GM19468 (cell line): ENCODE results near the gene NIPAL3.
"Not testable (repeated sequence)": the region's sequence is repeated elsewhere in the genome, so short reads cannot be mapped to it uniquely, and the experiment has no call there.

Source experiments
- ATAC-seq: cut with Tn5 transposase; IDR thresholded peaks from one replicate; pipeline ENCODE4 v1.9.1; 2021; ENCODE audit warnings: mild to moderate bottlenecking, moderate library complexity, moderate number of reproducible peaks; ENCODE audit not compliant: unreplicated experiment; ENCODE audit errors: extremely low read depth

The NIPAL3 gene

DNA sequence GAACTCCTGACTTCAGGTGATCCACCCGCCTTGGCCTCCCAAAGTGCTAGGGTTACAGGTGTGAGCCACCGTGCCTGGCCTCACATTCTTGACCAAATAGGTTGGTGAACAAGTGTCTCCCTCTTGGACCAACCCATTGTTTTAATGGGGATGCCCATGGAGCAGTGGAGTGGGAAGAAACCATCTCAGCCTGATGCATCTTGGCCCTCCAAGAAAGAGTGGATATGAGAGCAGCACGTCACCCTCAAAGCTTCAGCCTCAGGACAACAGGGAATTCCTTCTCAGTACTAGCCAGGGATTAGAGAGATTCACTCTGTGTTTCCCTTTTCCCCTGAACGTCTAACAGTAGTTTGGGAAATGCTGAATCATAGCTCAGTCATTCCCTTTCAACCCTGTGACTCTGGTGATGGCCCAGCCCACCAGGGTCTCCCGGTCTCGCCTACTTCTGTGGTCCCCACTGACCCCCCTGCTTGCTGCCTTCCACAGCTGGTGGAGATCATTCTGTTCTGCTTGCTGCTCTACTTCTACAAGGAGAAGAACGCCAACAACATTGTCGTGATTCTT, 37.4 kb downstream of the NIPAL3 start:
- ATAC-seq: no peak

DNA sequence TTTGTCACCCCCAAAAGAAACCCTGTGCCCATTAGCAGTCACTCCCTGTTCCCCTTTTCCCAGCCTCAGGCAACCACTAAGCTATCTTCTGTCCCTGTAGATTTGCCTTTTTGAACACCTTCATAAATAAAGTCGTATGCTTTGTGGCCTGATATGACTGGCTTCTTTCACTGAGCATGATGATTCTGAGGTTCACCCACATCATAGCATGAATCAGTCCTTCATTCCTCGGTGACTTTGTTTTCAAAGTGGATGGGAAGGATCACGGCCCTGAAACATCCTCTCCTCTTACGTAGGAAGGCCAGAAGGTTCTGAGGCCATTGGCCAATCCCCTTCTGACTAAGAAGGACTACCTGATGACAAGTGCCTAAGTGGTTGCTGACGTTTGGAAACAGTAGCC, 39.1 kb downstream of the NIPAL3 start:
- no peak for ATAC-seq

DNA sequence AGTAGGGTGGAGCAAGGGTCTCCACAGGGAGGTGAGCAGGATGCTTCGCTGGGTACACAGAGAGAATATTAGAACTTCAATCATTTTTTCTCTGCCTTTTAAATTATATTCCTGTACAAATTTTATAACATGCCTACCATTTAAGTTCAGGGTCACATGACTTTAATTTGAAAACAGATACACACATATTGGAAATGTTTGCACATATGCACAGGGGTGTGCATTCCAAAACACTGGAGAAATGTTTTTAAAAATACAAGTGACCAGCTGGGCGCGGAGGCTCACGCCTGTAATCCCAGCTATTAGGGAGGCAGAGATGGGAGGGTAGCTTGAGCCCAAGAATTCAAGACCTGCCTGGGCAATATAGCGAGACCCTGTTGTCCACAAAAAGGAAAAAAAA, 39.7 kb downstream of the NIPAL3 start:
- no peak for ATAC-seq

DNA sequence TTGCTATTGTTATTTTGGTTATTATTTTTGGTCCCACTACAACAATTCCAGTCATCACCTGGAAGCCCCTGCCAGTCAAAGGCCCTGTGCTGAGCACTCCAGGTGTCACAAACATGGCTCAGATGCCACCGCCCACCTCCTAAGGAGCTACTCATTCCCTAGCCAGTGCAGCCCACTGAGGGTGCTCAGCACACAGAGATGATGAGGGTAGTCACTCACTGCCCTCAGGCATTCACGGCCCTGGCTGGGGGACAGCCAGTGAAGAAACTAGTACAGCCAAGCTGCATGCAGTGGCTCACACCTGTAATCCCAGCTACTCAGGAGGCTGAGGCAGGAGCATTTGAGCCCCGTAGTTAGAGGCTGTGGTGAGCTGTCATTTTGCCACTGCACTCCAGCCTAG, 42.3 kb downstream of the NIPAL3 start:
- ATAC-seq: no peak

DNA sequence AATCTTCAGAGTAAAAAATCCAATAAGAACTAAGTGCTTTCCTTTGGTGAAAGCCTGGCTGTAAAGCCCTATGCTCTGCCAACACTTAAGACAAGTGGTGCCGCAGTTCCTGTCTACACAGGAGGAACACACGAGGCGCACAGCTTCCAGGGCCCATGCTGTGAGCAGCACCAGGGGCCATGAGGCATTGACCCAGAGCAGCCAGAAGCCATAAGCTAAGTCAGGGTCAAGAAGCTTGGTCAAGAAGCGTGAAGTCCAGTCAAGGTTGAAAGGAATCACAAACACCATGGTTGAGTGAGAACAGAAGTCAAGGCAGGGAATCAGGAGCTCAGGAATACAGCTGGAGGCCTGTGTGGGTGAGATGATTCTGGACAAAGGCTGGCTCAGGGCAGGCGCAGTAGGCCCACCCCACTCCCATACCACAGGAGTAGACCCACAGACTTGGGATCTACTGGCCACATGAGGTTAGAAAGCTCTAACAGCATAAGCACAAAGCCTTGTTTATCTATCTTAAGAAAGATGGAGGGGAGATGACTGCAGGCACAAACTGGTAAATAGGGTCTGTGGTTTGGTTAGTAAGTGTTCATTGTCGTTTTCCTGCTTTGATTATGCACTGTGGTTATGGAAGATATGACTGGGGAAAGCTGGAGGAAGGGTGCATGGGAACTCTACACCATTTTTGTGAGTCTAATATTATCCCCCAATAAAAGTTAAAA, 44.1 kb downstream of the NIPAL3 start:
- ATAC-seq: no peak

DNA sequence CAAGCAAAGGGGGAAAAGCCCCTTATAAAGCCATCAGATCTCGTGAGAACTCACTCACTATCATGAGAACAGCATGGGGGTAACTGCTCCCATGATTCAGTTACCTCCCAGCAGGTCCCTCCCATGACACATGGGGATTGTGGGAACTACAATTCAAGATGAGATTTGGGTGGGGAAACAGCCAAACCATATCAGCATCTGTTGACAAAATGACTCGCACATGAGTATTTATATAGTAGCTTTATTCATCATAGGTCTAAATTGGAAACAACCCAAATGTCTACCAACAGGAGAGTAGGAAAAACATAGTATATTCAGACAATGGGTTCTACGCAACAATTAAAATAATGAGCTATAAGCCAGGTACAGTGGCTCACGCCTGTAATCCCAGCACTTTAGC, 46.5 kb downstream of the NIPAL3 start:
- not testable (repeated sequence) for ATAC-seq

DNA sequence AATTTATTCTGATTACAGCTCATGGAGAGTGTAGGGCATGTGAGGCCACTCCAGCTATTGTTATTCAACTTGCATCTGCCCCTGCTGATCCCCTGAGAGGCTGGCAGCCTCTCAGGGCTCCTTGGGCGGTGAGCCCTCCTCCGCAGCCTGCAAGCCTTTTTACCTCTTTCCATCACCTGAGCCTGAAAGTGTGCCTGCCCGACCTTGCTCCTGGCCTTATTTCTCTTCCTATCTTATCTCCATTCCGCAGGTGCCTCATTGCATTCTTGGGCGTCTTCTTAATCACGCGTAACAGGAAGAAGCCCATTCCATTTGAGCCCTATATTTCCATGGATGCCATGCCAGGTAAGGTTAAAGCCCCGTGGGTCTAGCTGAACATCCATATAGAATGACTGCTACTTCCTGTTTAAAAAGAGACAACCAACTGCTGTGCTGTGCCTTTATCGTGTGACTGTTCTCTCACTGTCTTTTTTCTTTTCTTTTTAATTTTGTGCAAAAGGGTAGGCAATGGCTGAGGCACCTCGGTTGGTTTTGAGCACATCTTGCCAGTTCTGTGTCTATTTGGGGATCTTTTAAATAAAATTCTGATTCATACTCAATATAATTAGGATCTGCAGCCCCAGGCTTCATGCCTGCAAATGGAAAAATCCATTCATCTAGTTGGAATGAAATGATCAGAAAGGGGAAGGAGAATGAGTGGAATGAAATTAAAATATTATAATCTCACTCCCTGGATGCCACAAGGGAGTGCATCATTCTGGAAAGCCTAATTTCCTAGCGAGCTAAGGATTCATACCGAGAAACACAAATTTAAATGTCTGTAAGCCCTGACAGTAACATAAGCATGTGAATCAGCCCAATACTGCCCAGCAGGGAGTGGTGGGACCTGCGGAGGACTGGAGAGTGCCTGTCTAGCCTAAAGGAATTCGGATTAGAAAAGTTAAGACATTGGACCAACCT, 48.5 kb downstream of the NIPAL3 start:
- ATAC-seq: no peak

DNA sequence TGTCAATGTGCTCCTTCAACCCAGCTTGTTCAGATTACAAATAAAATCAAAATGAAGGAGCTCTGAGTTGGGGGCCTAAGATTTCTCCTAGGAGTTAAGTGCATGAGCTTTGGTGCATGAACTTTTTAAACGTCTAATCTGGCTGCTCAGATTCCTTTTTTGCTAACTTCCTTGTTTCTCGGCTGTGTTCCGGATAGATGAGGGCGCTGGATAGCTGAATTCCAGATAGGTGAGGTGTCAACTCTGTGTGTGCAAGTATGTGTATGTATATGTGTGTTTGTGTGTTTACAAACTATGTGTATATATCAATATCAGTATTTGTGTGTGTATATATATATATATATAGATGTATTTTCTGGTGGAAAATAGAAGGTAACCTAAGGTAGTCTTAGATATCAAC, 49.5 kb downstream of the NIPAL3 start:
- ATAC-seq: no peak

DNA sequence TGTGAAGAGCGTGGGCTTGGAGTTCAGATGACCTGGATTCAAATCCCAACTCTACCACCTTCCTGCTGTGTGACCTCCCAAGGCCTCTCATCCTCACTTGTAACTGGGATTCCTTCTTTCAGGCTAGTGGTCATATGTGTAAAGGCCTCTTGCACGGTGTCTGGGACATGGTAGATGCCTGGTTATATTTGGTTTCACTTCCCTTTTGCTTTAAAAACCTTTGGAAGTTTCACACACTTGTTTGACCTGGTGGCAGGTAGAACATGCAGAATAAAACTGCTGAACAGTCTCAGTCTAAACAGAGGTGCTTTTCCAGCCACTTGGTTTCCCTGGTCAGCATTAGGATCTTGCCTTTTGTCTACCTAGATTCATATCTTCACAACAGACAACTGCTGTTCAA, 50.0 kb downstream of the NIPAL3 start:
- ATAC-seq: no peak

DNA sequence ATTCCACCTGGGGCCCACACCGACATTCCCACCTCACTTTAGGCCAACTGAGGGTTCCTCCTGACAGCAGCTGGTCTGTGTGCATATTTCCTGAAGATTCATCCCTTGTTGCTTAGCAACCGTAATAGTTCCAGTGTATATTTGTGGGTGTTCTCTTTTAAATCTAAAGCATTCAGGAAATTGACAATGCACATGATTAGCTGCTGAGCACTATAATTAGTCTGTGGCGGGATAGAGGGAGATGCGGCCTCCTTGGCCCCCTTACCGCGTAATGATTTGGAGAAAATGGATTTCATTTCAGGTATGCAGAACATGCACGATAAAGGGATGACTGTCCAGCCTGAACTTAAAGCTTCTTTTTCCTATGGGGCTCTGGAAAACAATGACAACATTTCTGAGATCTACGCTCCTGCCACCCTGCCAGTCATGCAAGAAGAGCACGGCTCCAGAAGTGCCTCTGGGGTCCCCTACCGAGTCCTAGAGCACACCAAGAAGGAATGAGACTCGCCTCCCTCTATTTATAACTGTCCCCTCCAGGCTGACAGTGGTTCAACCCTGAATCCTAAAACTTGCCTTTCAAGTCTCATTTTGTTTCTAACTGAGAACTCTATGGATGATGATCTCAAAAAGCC, 53.2 kb downstream of the NIPAL3 start:
- no peak for ATAC-seq

DNA sequence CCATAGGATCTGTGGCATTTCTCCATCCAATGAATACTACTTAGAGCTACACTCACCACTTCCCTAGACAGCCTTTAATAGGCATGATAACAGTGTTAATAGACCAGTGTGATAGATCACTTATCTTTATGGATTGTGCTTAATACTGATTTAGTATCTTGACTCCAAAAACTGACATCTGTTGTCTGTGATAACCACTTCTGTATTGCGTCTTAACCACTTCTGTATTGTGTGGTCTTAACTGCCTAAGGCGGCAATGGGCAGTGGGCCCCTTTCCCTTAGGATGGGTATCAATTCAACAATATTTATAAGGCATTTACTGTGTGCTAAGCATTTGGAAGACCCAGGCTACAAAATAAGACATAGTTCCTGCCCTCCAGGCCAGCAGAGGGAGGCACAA, 55.0 kb downstream of the NIPAL3 start:
- ATAC-seq: no peak

DNA sequence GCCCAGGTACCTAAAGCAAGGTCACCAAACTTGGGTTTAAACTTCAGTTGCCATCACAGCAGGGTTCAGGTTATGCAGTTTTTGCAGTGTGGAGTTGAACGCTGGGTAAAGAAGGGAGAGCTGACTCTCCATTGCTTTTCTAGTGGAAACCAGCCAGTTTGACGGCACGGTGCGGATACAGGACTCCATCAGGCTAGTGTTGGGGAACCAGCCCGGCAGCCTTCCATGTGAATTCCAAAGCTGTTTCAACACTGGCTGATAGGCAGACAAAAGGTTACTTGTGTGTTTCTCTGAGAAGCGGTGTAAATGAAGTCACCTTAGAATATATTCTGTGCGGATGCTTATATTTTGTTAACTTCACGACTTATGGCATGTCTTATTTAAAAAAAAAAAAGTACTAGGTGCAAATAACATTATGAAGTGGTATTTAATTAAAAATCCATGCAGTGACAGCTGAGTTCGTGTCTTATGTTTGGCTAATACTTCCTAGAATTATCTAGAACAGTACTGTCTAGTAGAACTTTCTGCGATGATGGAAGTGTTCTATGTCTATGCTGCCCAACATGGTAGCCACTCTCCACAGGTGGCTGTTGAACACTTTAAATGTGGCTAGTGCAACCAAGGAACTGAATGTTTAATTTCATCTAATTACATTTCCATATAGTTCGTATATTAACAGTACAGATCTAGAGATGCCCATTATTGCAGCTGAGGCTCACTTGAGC, 57.1 kb downstream of the NIPAL3 start:
- ATAC-seq: no peak

DNA sequence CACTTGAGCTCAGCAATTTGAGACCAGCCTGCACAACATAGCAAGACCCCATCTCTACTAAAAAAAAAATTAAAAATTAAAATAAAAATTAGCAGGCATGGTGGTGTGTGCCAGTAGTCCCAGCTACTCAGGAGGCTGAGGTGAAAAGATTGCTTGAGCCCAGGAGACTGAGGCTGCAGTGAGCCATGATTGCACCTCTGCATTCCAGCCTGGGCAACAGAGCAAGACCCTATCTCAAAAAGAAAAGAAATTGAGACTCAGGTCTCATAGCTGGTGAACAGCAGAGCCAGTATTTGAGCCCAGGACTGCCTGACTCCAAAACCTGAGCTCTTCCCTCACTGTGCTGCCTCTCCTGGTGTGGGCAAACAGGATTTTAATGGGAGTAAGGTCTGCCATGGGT, 58.6 kb downstream of the NIPAL3 start:
- ATAC-seq: no peak

DNA sequence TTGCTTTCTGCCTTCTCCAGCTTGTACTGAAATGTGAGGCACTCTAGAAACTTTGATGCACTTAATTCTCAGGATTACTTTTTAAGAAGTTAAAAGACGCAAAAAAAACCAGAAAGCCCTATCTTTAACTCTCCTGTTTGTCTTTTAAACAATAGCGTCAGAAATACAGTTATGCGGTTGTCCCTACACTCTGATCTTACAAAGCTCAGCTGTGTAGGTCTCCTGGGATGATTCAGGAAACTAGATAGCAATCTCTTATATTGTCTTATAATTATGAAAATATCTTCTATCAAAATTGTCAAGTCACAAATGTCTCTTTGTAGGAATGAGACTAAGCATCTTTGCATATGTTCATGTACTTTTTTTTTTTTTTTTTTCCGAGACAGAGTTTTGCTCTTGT, 60.1 kb downstream of the NIPAL3 start:
- no peak for ATAC-seq

DNA sequence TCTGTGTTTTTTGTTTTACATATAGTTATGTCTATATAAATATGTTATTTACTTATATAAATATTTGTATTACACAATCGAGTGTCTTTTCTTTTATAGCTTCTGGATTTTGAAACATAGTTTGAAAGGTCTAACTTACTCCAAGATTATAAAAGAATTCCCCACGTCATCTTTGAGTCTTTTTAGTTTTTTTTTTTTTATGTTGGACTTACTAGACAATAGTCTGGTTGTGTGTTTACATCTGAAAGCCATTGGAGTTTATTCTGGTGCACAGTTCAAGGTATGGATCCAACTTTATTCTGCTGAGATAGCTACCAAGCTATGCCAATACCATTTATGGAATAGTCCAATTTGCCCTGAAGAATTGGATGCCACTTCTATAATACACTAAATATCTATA, 61.0 kb downstream of the NIPAL3 start:
- no peak for ATAC-seq

DNA sequence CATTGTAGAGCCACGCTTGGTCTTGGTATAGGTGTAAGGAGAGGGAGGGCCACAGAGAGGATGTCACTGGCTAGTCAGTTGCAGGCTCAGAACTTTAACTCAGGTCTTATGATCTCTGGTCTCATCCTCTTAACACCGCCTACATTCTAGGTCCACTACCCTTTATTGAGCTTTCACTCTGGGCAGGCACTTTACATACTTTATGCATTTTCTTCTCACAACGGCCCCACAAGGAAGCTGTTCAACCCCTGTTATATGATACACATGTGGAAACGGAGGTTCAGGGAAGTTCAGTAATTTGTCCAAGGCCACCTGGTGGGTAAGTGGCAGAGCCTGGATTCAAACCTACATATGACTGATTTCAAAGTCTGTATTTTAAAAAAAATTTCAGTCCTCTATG, 61.7 kb downstream of the NIPAL3 start:
- no peak for ATAC-seq

DNA sequence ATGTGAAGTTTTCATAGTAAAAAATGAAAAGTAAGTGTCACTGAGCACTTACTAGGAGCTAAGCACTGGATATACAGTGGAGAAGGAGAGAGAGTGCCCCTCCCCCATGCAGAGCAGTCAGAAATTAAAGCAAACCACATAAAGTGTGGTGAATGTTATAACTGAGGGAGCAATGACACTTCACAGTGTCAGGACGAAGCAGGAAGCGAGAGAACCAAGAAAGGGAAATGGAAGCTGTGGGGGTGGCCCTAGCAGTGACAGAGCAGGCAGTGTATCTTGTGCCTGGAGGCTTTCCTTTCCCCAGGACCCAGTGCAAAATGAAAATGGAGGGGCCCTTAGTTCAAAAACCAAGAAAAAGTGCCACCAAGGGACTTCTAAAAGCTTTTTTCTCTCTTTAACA, 65.5 kb downstream of the NIPAL3 start:
- no peak for ATAC-seq

DNA sequence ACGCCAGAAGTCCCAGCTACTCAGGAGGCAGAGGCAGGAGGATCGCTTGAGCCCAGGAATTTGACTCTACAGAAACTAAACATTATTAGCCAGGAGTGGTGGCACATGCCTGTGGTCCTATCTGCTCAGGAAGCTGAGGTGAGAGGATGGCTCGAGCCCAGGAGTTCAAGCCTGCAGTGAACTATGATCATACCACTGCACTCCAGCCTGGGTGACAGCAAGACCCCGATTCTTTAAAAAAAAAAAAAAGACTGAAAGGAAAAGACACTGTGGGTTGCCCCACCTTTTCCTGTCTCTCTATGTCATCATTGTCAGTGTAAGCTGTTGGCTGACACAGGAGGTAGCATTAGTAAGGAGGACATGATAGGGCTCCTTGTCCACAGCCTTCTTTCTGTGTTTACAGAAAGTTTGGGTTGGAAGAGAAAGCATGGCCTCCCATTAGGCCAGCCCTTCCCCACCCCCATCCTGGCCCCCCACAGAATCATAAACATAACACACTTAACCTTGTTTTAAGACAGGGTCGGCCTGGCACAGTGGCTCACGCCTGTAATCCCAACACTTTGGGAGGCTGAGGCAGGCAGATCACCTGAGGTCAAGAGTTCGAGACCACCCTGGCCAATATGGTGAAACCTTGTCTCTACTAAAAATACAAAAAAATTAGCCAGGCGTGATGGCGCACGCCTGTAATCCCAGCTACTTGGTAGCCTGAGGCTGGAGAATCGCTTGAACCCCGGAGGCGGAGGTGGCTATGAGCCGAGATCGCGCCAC, 66.4 kb downstream of the NIPAL3 start:
- ATAC-seq: no peak

DNA sequence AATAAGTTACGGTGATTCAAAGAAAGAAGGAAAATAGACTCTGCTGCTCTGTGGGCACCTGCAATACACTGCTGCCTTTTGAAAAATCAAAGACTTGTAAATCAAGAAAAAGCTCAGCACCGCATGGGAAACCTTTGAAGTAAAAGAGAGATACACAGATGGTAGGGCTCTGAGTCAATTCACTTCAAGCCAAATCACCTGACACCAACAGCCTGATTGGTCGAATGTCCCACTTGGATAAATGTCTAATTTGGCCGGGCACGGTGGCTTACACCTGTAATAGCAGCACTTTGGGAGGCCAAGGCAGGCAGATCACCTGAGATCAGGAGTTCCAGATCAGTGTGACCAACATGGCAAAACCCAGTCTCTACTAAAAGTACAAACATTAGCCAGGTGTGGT, 67.8 kb downstream of the NIPAL3 start:
- ATAC-seq: no peak
